PC-9 (cell line): ENCODE measurements around the gene RIMBP2.

Experiments
- CTCF ChIP-seq: fragments of 200-600 bp; sonication (generic); conservative IDR thresholded peaks from 2 replicates; pipeline ENCODE4 v1.6.1; 2017; ENCODE audit warnings: mixed run types, antibody characterized with exemption, mild to moderate bottlenecking, moderate library complexity
- EZH2 ChIP-seq: fragments of 200-600 bp; sonication (generic); IDR thresholded peaks from 2 replicates; pipeline ENCODE4 v1.8.0; 2017; ENCODE audit warnings: antibody characterized with exemption, low read depth

GRCh38 chr12:130620281-130620680 is 95.8 kb downstream of the RIMBP2 start:
- no peak for TF ChIP-seq CTCF
- TF ChIP-seq EZH2, result no peak
